Stimulated activated CD8-positive, alpha-beta memory T cell treated with anti-CD3 and anti-CD28 coated beads, Interleukin-4, amount 100 ng/mL, for 24 hours (primary cell): ENCODE measurements around the gene PLXNA3.

Source experiments
- DNase-seq: peaks from one replicate; pipeline ENCODE4 v3.0.0-alpha.2; 2020; ENCODE audit warnings: low read depth

Gene PLXNA3

GRCh38 chrX:154435171-154435733 lies 22.8 kb upstream of the PLXNA3 start:
- no peak for DNase-seq

DNA sequence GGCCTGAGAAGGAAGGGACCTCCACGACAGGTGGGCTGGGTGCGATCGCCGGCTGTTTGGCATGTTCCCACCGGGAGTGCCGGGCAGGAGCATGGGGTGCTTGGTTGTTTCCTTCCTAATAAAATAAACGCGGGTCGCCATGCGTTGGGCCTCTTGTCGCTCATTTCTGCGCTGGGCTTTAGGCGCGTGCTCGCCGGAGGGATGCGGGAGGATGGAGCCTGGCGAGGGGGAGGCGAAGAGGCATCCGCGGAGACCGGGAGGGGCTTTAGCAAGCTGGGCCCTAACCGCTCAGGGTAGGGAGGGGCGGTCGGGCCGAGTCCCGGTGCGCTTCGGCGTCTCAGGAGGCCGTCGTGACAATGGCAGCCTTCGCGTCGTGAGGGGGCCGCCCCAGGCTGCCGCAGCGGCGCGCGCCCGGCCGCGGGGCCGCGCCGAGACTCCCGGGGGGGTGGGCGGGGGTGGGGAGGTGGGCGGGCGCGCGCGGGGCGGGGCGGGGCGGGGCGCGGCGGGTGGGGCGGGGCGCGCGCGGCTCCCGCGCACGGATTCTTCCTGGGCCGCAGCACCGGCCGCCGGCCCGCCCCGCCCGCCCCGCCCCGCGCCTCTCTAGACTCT lies 21.6 kb upstream of the PLXNA3 start:
- DNase-seq, result no peak

GRCh38 chrX:154436983-154437752 lies 20.9 kb upstream of the PLXNA3 start, which contains the start of gene GDI1:
Gene GDI1 (plus strand): TSS chrX:154437154. CDS start chrX:154437255, 101 bp downstream.
- peak; percentile 42 for DNase-seq

GRCh38 chrX:154437971-154438893 lies 19.8 kb upstream of the PLXNA3 start:
- no peak for DNase-seq

- DNase-seq, result no peak
Measured at GRCh38 chrX:154439841-154440240, 18.2 kb upstream of the PLXNA3 start.

DNA sequence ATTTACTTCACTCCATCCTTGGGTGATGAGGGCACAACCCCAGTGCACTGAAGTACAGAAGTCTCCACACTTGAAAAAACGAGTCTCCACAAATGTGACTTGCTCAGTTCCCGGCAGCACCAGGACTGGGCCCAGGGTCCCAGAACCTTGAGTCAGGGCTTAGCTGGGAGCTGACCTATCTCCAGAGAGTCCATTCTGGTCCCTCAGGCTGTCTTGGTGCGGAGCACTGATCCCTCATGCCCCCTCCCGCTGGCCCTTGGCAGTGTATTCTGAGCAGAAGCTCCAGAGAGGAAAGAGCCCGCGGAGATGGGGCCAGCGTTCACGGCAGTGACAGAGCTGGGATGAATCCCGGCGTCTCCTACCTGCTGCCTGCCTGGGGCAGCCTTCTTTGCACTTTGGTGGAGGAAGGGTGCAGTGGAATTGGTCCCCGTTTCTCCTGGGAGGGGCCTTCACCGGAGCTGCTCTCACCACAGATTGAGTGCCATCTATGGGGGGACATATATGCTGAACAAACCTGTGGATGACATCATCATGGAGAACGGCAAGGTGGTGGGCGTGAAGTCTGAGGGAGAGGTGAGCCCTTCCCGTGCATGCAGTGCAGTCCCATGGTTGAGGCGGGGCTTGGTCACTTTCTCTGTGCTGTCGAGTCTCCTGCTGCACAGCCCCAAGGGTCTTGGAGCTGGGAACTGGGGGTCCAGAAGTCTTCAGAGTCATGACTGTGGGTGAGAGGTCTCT lies 17.3 kb upstream of the PLXNA3 start:
- no peak for DNase-seq

DNA sequence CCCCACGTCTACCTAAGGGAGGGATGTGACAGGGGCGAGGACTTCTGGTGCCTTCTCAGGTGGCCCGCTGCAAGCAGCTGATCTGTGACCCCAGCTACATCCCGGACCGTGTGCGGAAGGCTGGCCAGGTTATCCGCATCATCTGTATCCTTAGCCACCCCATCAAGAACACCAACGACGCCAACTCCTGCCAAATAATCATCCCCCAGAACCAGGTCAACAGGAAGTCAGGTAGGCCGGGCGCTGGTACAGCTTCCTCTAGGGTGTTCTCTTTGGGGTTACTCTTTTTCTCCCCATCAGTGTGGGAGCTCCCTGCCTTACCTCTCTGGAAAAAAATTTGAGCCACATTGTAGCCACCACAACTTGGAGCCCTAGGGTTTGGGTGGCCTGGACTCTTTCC lies 16.5 kb upstream of the PLXNA3 start:
- no peak for DNase-seq

- no peak for DNase-seq
Measured at GRCh38 chrX:154441984-154442707, 15.9 kb upstream of the PLXNA3 start.

DNA sequence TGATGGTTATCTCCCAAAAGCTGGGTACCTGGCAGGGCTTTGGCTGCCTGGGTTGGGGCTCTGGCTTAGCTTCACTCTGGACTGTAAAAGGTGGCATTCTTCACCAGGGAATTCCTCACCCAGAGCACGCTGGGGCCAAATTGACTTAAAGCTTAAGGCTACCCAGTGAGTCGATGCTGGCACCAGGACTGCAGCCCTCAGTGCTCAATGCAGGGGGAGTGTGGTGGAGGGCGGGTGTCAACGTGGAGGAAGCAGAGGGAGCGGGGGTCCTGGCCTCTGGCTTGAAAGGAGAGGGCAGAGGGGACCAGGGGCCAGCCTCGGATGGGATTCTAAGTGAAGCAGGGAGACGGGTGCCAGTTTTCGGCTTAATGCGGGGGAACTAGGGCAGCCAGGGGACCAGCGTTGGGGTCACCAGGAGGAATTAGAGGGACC lies 14.6 kb upstream of the PLXNA3 start:
- no peak for DNase-seq

DNA sequence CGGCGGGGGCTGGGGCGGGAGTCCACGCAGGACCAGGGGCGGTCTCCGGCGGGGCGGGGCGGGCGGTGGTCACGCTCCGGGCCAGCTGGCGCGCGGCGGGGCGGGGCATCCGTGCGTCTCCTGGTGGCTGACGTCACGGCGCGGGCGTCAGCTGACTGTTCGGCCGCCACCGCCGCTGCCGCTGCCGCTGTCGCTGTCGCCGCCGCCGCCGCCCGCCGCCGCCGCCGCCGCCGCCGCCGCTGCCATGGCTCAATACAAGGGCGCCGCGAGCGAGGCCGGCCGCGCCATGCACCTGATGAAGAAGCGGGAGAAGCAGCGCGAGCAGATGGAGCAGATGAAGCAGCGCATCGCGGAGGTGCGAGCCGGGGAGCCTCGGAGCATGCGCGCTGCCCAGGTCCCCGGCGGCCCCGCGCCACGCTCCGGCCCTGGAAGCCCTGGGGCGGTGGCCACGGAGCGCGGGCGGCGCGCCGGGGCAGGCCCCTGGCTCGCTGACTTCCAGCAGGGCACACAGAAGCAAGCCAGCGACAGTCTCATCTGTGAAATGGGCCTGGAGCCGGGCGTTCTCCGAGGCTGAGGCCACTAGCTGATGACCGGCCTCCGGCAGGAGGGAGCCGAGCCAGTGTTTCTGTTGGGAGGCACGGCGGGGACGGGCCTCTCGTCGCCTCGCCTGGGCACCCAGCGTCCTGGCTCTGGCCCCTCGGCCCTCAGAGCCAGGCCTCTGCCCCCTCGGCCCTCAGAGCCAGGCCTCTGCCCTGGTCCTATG lies 13.9 kb upstream of the PLXNA3 start, which contains the start of gene FAM50A:
TSS of gene FAM50A (plus strand) at position 150 of the 763 bp plus-strand sequence. CDS start at position 245, 95 bp downstream.
- peak; percentile 64 for DNase-seq

DNA sequence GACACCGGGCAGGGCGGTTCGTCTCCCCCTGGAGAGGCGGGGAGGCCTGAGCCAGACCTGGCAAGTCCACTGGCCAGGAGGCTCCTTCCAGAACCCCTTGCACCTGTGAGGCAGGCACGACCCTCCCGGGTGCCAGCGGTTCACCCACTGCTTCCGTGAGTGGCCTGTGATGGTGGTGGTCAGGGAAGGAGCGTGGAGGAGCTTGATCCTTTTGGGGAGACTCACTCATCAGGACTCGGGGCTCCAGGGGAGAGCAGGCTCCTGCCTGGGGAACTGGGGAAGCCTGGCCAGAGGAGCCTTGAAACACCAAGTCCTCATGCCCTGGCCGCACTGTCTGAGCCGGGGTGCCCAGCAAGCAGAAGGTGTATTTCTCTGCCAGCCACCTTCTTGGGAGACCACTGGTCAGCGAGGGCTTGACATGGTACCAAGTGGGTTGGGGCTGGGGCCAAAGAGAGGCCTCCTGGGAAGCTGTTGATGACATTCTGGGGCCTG lies 13.3 kb upstream of the PLXNA3 start:
- no peak for DNase-seq

DNA sequence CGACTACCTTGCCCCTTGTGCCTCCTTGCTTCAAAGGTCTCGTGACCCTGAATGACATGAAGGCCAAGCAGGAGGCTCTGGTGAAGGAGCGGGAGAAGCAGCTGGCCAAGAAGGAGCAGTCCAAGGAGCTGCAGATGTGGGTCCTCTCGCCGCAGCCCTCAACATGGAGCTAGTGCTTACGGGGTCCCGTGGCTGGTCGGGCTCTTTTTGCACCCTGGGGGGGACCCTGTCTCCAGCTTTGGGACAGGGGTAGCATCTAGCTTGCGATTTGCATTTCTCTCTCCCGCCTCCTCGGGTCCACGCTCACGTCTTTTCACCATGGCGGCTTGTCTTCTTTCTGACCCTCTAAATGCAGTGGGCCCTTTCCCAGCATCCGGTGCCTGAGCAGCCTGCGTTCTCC lies 12.3 kb upstream of the PLXNA3 start:
- no peak for DNase-seq

- no peak for DNase-seq
Measured at GRCh38 chrX:154446430-154446829, 11.7 kb upstream of the PLXNA3 start.

DNA sequence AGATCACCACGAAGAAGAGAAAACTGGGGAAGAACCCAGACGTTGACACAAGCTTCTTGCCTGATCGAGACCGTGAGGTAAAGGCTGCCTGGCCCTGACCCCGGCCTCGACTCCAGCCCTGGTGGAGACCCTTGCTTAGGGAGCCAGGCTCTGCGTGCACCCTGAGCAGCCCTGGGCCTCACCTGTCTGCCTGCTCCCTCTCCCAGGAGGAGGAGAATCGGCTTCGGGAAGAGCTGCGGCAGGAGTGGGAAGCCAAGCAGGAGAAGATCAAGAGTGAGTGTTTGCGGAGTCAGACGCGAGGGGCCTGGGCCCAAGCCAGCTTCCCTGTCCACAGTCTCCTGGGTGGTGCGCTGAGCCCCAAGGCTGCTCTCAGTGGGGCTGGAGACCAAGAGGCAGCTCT lies 9.6 kb upstream of the PLXNA3 start:
- DNase-seq, result no peak

GRCh38 chrX:154449618-154450017 lies 8.5 kb upstream of the PLXNA3 start:
- DNase-seq, result no peak

DNA sequence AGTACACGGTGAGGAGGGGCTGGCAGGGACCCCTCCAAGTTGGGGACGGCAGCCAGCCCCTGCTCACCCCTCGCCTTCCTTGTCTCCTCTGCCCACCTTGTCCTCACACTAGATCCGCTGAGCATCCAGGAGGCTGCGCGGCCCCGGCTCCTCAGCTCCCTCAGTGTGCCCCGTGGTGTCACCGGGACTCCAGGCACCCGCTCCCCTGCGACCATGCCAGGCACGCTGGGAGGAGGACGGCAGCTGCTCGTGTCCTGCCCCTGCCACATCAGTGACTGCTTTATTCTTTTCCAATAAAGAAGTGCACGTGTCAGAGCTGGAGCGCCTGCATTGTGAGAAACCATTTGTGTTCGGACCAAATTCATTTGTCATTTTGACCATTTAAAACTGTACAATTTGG lies 7.8 kb upstream of the PLXNA3 start:
- no peak for DNase-seq

DNA sequence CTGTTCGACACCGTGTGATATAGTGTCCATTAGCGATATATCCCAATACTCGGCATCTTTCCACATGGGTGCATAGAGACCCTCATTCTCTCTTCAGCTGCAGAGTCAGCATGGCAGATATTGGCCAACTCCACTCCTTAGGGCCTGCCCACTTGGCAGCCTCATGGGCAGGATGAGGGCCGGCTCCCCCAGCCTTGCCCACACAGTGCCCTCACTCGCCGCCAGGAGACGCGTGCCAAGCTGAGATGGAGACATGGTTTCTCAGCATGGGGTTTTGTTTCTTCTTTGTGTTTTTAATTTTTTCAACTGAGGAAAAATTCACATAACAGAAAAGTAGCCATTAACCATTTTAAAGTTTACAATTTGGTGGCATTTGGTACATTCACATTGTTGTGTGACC lies 5.3 kb upstream of the PLXNA3 start:
- DNase-seq, result no peak

DNA sequence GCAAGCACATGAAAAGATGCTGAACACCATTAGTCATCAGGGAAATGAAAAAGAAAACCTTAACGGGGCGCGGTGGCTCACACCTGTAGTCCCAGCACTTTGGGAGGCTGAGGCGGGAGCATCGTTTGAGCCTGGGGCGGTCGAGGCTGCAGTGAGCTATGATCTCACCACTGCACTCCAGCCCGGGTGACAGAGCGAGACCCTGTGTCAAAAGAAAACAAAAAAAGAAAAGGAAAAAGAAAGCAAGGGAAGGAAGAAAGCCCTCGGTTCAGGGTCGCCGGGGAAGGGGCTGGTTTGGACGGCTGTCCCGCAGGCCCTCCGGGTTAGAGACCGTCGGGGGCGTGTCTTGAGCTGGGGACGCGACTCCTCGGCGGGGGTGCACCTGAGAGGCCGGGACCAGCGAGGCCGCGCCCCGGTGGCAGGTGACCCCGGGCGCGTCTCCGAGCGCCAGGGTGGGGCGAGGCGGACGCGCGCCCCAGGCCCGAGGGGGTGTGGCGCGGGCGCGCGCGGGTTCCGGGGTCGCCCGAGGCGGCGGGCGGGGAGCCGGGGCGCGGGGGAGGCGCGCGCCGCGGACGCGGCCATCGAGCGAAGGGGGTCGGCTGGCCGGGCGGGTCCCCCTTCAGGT lies 478 bp upstream of the PLXNA3 start:
- no peak for DNase-seq
